Fibroblast of the conjunctiva (primary cell): ENCODE measurements around the gene DYTN.

Source experiments
- DNase-seq: peaks from one replicate; pipeline ENCODE4 v3.0.0-alpha.2; 2010; ENCODE audit warnings: low read depth

Gene DYTN

DNA sequence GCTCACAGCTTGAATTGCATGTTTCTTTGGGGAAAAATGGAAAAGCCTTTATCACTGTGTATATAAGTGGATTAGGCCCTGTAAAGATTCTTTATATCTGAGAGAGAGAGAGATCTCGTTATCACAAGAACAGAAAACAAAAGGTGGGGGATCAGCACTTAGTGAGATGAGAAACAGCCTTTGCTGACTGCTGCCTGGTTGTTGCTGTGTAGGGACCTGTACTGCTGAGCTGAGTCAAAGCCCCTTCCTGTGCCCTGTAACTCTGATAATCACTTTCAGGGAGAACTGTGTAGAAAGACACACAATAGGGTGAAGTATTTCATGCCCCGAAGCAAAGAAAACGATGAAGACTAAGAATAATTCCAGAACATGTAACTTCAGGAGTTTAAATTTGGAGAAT, 106.5 kb downstream of the DYTN start:
- no peak for DNase-seq

- no peak for DNase-seq
These were observed 107.0 kb downstream of the DYTN start for GRCh38 chr2:206611191-206611590.

- DNase-seq, result no peak
These were observed 107.7 kb downstream of the DYTN start for GRCh38 chr2:206610451-206610850.

DNA sequence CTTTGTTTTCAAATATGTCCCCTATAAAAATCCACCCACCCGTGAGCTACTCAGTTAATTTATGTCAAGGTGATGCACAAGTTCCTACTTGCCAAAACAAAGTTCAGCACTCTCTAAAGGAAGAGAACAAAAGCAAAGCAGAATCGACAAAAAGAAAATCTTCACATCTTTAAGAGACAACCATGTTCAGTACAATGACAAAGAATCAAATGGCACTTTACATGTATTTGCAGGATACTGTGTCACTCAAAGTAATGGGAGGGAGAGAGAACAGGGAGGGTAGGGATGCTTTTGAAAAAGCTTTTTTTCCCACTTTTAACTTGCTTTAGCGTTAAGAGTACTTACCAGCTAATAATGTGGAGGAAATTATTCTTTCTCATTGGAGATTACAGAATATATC, 115.0 kb downstream of the DYTN start:
- no peak for DNase-seq
